NCI-H524 (cell line): ENCODE results near the gene PRPF19.
A peak's percentile ranks its signal among the peaks of the same experiment; 100 is the strongest.
"Not testable (repeated sequence)": the region's sequence is repeated elsewhere in the genome, so short reads cannot be mapped to it uniquely, and the experiment has no call there.

ENCODE experiments used
- DNase-seq, 2 experiments: peaks; one replicate each; lab custom pipeline; 2025; lab: John Stamatoyannopoulos, UW

The PRPF19 gene

GRCh38 chr11:60923800-60924109, 17.4 kb upstream of the PRPF19 start:
- DNase-seq: no peak

GRCh38 chr11:60923326-60923725, 16.9 kb upstream of the PRPF19 start:
- peak in 1 of 2 experiments; percentile 33 for DNase-seq

- DNase-seq: no peak
Observed at GRCh38 chr11:60922906-60923305, 16.5 kb upstream of the PRPF19 start.

GRCh38 chr11:60921777-60922335, 15.5 kb upstream of the PRPF19 start:
- DNase-seq: no peak

GRCh38 chr11:60921259-60921658, 14.9 kb upstream of the PRPF19 start:
- DNase-seq: no peak

GRCh38 chr11:60919956-60920355, 13.6 kb upstream of the PRPF19 start:
- no peak for DNase-seq

- no peak for DNase-seq
Observed at GRCh38 chr11:60919320-60919719, 12.9 kb upstream of the PRPF19 start.

- DNase-seq: no peak
Observed at GRCh38 chr11:60918939-60919265, 12.5 kb upstream of the PRPF19 start.

- no peak for DNase-seq
Observed at GRCh38 chr11:60918251-60918938, 12.0 kb upstream of the PRPF19 start.

- no peak for DNase-seq
Observed at GRCh38 chr11:60917267-60917666, 10.9 kb upstream of the PRPF19 start.

GRCh38 chr11:60916669-60917206, 10.4 kb upstream of the PRPF19 start:
- no peak for DNase-seq

- DNase-seq: peak in 1 of 2 experiments; percentile 44
Observed at GRCh38 chr11:60915248-60915914, 9.0 kb upstream of the PRPF19 start.

- DNase-seq: peak; percentile 35 to 71
Observed at GRCh38 chr11:60914633-60915247, 8.4 kb upstream of the PRPF19 start.

- peak; percentile 97 for DNase-seq
Observed at GRCh38 chr11:60913793-60914632, 7.6 kb upstream of the PRPF19 start, which contains the start of gene TMEM109. TMEM109 (plus strand) TSS chr11:60914158; CDS start chr11:60919694, 5,536 bp downstream.

GRCh38 chr11:60912851-60913528, 6.6 kb upstream of the PRPF19 start:
- DNase-seq: no peak

- DNase-seq: no peak
Observed at GRCh38 chr11:60912223-60912850, 6.0 kb upstream of the PRPF19 start.

GRCh38 chr11:60910711-60911380, 4.5 kb upstream of the PRPF19 start:
- DNase-seq: no peak

GRCh38 chr11:60910281-60910687, 3.9 kb upstream of the PRPF19 start:
- no peak for DNase-seq

GRCh38 chr11:60909680-60910280, 3.4 kb upstream of the PRPF19 start:
- DNase-seq: not testable (repeated sequence)

GRCh38 chr11:60908803-60909202, 2.4 kb upstream of the PRPF19 start:
- DNase-seq: no peak
